ENCODE results near the gene RNF14.

RNF14 gene

GRCh38 chr5:141960018-141960417 lies 8.9 kb upstream of the RNF14 start:
- H3K4me1 Mint-ChIP-seq, result peaks cover 47% of the 10 kb centered on the region
- DNase-seq, result peak; percentile 31 to 49
- H3K27ac Mint-ChIP-seq, result peak overlapping the region in 1 of 2 donors; percentile 13
- H3K4me3 Mint-ChIP-seq, result no peak overlapping the region
- H3K9me3 Mint-ChIP-seq, result no peaks in the 10 kb centered on the region
- H3K27me3 Mint-ChIP-seq, result no peaks in the 10 kb centered on the region
- ATAC-seq, result peak; percentile 51

GRCh38 chr5:141960449-141961323 lies 8.2 kb upstream of the RNF14 start:
- peak; percentile 87 to 89 for DNase-seq
- H3K4me1 Mint-ChIP-seq, result peaks cover 47% of the 10 kb centered on the region
- ATAC-seq, result peak; percentile 89
- peak overlapping the region; percentile 54 to 93 for H3K27ac Mint-ChIP-seq
- H3K9me3 Mint-ChIP-seq, result no peaks in the 10 kb centered on the region
- H3K27me3 Mint-ChIP-seq, result no peaks in the 10 kb centered on the region
- H3K4me3 Mint-ChIP-seq, result peak overlapping the region; percentile 28 to 34

- no peaks in the 10 kb centered on the region for H3K9me3 Mint-ChIP-seq
- H3K4me3 Mint-ChIP-seq, result no peak overlapping the region
- no peaks in the 10 kb centered on the region for H3K27me3 Mint-ChIP-seq
- H3K27ac Mint-ChIP-seq, result no peak overlapping the region
- ATAC-seq (no peak), DNase-seq (no peak)
- peaks cover 47% of the 10 kb centered on the region for H3K4me1 Mint-ChIP-seq
These were observed 7.4 kb upstream of the RNF14 start for GRCh38 chr5:141961466-141961865.

- DNase-seq, result no peak
- H3K4me3 Mint-ChIP-seq, result no peak overlapping the region
- H3K9me3 Mint-ChIP-seq, result no peaks in the 10 kb centered on the region
- H3K4me1 Mint-ChIP-seq, result peaks cover 37% of the 10 kb centered on the region
- no peak overlapping the region for H3K27ac Mint-ChIP-seq
- H3K27me3 Mint-ChIP-seq, result no peaks in the 10 kb centered on the region
- no peak for ATAC-seq
These were observed 5.2 kb upstream of the RNF14 start for GRCh38 chr5:141963701-141964100.

- Mint-ChIP-seq H3K9me3 (no peaks in the 10 kb centered on the region), H3K27ac (no peak overlapping the region), H3K4me1 (peaks cover 34% of the 10 kb centered on the region), H3K4me3 (no peak overlapping the region), H3K27me3 (no peaks in the 10 kb centered on the region)
- no peak for ATAC-seq
- no peak for DNase-seq
These were observed 3.8 kb upstream of the RNF14 start for GRCh38 chr5:141965071-141965470.

- Mint-ChIP-seq H3K4me3 (no peak overlapping the region), H3K9me3 (no peaks in the 10 kb centered on the region), H3K27ac (peak overlapping the region in 1 of 2 donors; percentile 69), H3K27me3 (no peaks in the 10 kb centered on the region), H3K4me1 (peaks cover 31% of the 10 kb centered on the region)
- DNase-seq (no peak), ATAC-seq (no peak)
These were observed 2.5 kb upstream of the RNF14 start for GRCh38 chr5:141966275-141966962.

- no peak overlapping the region for H3K4me3 Mint-ChIP-seq
- no peak for DNase-seq
These were observed 2.0 kb upstream of the RNF14 start for GRCh38 chr5:141966963-141967333.

GRCh38 chr5:141969783-141970771 lies 1.2 kb downstream of the RNF14 start:
- no peak for DNase-seq
- ATAC-seq, result no peak
- peaks cover 53% of the 10 kb centered on the region for H3K4me1 Mint-ChIP-seq
- H3K27ac Mint-ChIP-seq, result peak overlapping the region; percentile 97
- H3K4me3 Mint-ChIP-seq, result peak overlapping the region; percentile 95 to 97
- no peaks in the 10 kb centered on the region for H3K27me3 Mint-ChIP-seq
- no peaks in the 10 kb centered on the region for H3K9me3 Mint-ChIP-seq

More at GRCh38 chr5:141966963-141967333, 2.0 kb upstream of the RNF14 start:
- no peak overlapping the region for H3K27ac Mint-ChIP-seq
- H3K27me3 Mint-ChIP-seq, result no peaks in the 10 kb centered on the region
- no peaks in the 10 kb centered on the region for H3K9me3 Mint-ChIP-seq
- H3K4me1 Mint-ChIP-seq, result peaks cover 32% of the 10 kb centered on the region
- ATAC-seq, result no peak

- H3K4me3 Mint-ChIP-seq, result peak overlapping the region; percentile 49 to 61
- H3K4me1 Mint-ChIP-seq, result peaks cover 50% of the 10 kb centered on the region
- no peaks in the 10 kb centered on the region for H3K27me3 Mint-ChIP-seq
- ATAC-seq (peak; percentile 21), DNase-seq (no peak)
- peak overlapping the region; percentile 88 to 89 for H3K27ac Mint-ChIP-seq
- H3K9me3 Mint-ChIP-seq, result no peaks in the 10 kb centered on the region
These were observed 5.1 kb downstream of the RNF14 start for GRCh38 chr5:141973871-141974595.

- no peak overlapping the region for H3K4me3 Mint-ChIP-seq
- no peaks in the 10 kb centered on the region for H3K27me3 Mint-ChIP-seq
- H3K9me3 Mint-ChIP-seq, result no peaks in the 10 kb centered on the region
- H3K27ac Mint-ChIP-seq, result no peak overlapping the region
- DNase-seq, result no peak
- ATAC-seq, result no peak
- H3K4me1 Mint-ChIP-seq, result peaks cover 32% of the 10 kb centered on the region
These were observed 7.3 kb downstream of the RNF14 start for GRCh38 chr5:141976176-141976575.

- ATAC-seq (no peak), DNase-seq (no peak)
- Mint-ChIP-seq H3K4me3 (no peak overlapping the region), H3K9me3 (no peaks in the 10 kb centered on the region), H3K27me3 (no peaks in the 10 kb centered on the region), H3K4me1 (peaks cover 23% of the 10 kb centered on the region), H3K27ac (no peak overlapping the region)
These were observed 9.5 kb downstream of the RNF14 start for GRCh38 chr5:141978389-141978788.

GRCh38 chr5:141982626-141983025 lies 13.7 kb downstream of the RNF14 start:
- no peak for ATAC-seq

GRCh38 chr5:141986072-141986471 lies 17.2 kb downstream of the RNF14 start:
- Mint-ChIP-seq H3K27ac (no peak overlapping the region), H3K4me1 (no peaks in the 10 kb centered on the region), H3K4me3 (no peak overlapping the region), H3K9me3 (no peaks in the 10 kb centered on the region), H3K27me3 (no peaks in the 10 kb centered on the region)
- DNase-seq, result no peak
- ATAC-seq, result no peak

More at GRCh38 chr5:141982626-141983025, 13.7 kb downstream of the RNF14 start:
- no peak for DNase-seq
- no peak overlapping the region for H3K4me3 Mint-ChIP-seq
- no peaks in the 10 kb centered on the region for H3K27me3 Mint-ChIP-seq
- H3K27ac Mint-ChIP-seq, result no peak overlapping the region
- no peaks in the 10 kb centered on the region for H3K9me3 Mint-ChIP-seq
- H3K4me1 Mint-ChIP-seq, result no peaks in the 10 kb centered on the region

- DNase-seq, result no peak
- no peaks in the 10 kb centered on the region for H3K9me3 Mint-ChIP-seq
- no peak for ATAC-seq
- H3K4me3 Mint-ChIP-seq, result no peak overlapping the region
- H3K4me1 Mint-ChIP-seq, result peaks cover 11% of the 10 kb centered on the region
- no peak overlapping the region for H3K27ac Mint-ChIP-seq
- no peaks in the 10 kb centered on the region for H3K27me3 Mint-ChIP-seq
These were observed 20.8 kb downstream of the RNF14 start for GRCh38 chr5:141989720-141990119.

Data from stimulated activated naive CD8-positive, alpha-beta T cell treated with anti-CD3 and anti-CD28 coated beads, Interleukin-15, amount 100 ng/mL, for 72 hours (primary cell).